Upper lobe of left lung (tissue), 4 donors: ENCODE measurements around the gene SCO2.
A peak's percentile ranks its signal among the peaks of the same experiment; 100 is the strongest.

Source experiments
- CTCF ChIP-seq, 6 experiments: fragments of 450-650 bp in 4 of 6; fragments of 200-600 bp in 2 of 6; sonication (generic) in 2 of 6; IDR thresholded peaks; one replicate each; pipeline ENCODE4 v1.5.1; 2016 to 2019; ENCODE audit warnings: antibody characterized with exemption in 6 of 6
- EP300 ChIP-seq, 4 donors: sonication (generic); formaldehyde crosslinking; IDR thresholded peaks; one replicate each; pipeline ENCODE4 v1.5.1; 2017; ENCODE audit warnings: antibody characterized with exemption in 4 of 4, control low read depth in 2 of 4

- no peak for TF ChIP-seq EP300 (IDR thresholded peaks at IDR 0.05)
- TF ChIP-seq CTCF (IDR thresholded peaks at IDR 0.05) = peak; percentile 54 to 70 (median 64)
These were observed 18.8 kb upstream of the SCO2 start for GRCh38 chr22:50544078-50544745.
